ENCODE results near the gene SDK1. TPM values are rescaled to one million over a fixed set of nuclear protein-coding genes. Genes with fewer than 3 reads are reported as not detected.
"Not testable (repeated sequence)": the region's sequence is repeated elsewhere in the genome, so short reads cannot be mapped to it uniquely, and the experiment has no call there.

The SDK1 gene
- total and polyA plus RNA-seq, 4 donors = 10.4 to 11.6 (median 11.0) TPM

GRCh38 chr7:3706091-3706490 is 405.0 kb downstream of the SDK1 start:
- H3K27me3 ChIP-seq (ENCODE audit: control insufficient read depth, insufficient read depth, low read length); H3K4me3 ChIP-seq (ENCODE audit: low read depth, low read length); H3K36me3 ChIP-seq (ENCODE audit: control insufficient read depth, insufficient read depth, low read length); H3K9me3 ChIP-seq (ENCODE audit: control insufficient read depth, insufficient read depth, low read length); H3K27ac ChIP-seq (ENCODE audit: low read depth, low read length); H3K4me1 ChIP-seq (ENCODE audit: control insufficient read depth, insufficient read depth, low read length): not testable (repeated sequence)
- no CpG with 5 or more reads among the region's 2 CpGs for WGBS (ENCODE audit: insufficient coverage)
- peak in 1 of 6 donors; percentile 77 for DNase-seq (ENCODE audit: low read depth in 4 of 6, low spot score in 6 of 6)

DNA sequence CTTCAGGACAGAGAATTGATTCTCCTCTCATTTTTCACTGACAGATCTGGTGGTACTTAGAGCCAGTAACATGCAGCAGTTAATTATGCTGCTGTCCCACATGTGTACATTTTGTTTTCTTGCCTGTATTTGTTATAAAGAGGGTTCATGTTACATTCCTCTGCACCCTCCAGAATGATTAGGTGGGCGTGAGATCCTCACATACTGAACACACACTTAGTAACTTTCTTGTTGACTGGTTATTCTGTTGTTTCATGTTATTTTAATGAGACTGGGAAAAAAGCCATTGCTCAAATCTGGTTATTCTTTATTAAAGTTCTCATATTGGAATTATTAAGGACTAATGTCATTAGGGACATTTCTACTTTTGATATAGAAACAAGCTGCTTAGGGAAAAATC is 409.1 kb downstream of the SDK1 start:
- Histone ChIP-seq H3K27me3 (ENCODE audit: control insufficient read depth, insufficient read depth, low read length) (no peaks in the 10 kb centered on the region), H3K4me1 (ENCODE audit: control insufficient read depth, insufficient read depth, low read length) (peaks cover 3% of the 10 kb centered on the region), H3K27ac (ENCODE audit: low read depth, low read length) (no peak overlapping the region), H3K4me3 (ENCODE audit: low read depth, low read length) (no peak overlapping the region), H3K9me3 (ENCODE audit: control insufficient read depth, insufficient read depth, low read length) (no peaks in the 10 kb centered on the region), H3K36me3 (ENCODE audit: control insufficient read depth, insufficient read depth, low read length) (no peaks in the 10 kb centered on the region)
- no CpG with 5 or more reads among the region's 1 CpG for WGBS (ENCODE audit: insufficient coverage)
- no peak for DNase-seq (ENCODE audit: low read depth in 4 of 6, low spot score in 6 of 6)

- Histone ChIP-seq H3K9me3 (ENCODE audit: control insufficient read depth, insufficient read depth, low read length) (no peaks in the 10 kb centered on the region), H3K36me3 (ENCODE audit: control insufficient read depth, insufficient read depth, low read length) (no peaks in the 10 kb centered on the region), H3K27ac (ENCODE audit: low read depth, low read length) (no peak overlapping the region), H3K4me3 (ENCODE audit: low read depth, low read length) (no peak overlapping the region), H3K27me3 (ENCODE audit: control insufficient read depth, insufficient read depth, low read length) (no peaks in the 10 kb centered on the region), H3K4me1 (ENCODE audit: control insufficient read depth, insufficient read depth, low read length) (peaks cover 3% of the 10 kb centered on the region)
- DNase-seq (ENCODE audit: low read depth in 4 of 6, low spot score in 6 of 6) = no peak
- WGBS (ENCODE audit: insufficient coverage) = 60% methylated on average over 2 of the region's 5 CpGs
Observed at GRCh38 chr7:3710531-3710930, 409.5 kb downstream of the SDK1 start.

DNA sequence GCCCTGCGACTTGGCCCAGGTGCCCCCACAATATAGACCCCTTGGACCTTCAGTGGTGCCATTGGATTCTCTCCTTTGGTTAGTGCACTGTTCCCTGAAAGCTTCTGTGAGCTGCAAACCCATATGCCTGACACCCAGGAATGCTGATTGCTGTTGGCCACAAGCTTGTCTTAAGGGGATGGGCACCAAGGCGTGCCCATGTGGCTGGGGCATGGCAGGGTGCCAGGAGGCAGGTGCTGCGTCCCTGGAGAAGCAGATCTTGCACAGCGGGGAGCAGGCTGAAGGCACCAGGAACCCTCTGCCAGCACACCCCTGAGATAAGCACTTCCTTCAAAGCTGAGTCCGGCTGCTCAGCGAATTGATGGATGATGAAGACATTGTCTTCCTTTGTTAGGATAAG is 411.8 kb downstream of the SDK1 start:
- 49% methylated on average over 4 of the region's 6 CpGs for WGBS (ENCODE audit: insufficient coverage)
- Histone ChIP-seq H3K4me3 (ENCODE audit: low read depth, low read length) (no peak overlapping the region), H3K27ac (ENCODE audit: low read depth, low read length) (no peak overlapping the region), H3K27me3 (ENCODE audit: control insufficient read depth, insufficient read depth, low read length) (no peaks in the 10 kb centered on the region), H3K4me1 (ENCODE audit: control insufficient read depth, insufficient read depth, low read length) (peaks cover 3% of the 10 kb centered on the region), H3K9me3 (ENCODE audit: control insufficient read depth, insufficient read depth, low read length) (no peaks in the 10 kb centered on the region), H3K36me3 (ENCODE audit: control insufficient read depth, insufficient read depth, low read length) (no peaks in the 10 kb centered on the region)
- no peak for DNase-seq (ENCODE audit: low read depth in 4 of 6, low spot score in 6 of 6)

DNA sequence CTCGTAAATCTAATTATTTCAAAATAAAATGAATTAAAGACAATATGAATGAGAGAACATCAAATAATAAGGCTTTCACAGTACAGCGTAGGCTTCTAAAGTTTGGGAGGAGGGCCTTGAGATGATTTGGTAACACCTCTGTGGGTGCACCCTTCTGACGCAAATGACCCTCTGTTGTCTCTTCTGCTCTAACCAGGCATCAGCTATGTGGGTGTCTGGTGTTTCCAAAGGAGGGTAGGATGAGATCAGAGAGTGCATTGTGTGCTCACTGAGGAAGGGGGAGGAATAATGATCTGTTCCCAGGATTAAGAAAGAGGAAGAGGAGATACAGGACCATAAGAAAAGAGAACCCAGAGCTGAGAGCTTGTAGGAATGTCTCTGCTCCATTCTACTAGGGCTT is 420.4 kb downstream of the SDK1 start:
- no peak for DNase-seq (ENCODE audit: low read depth in 4 of 6, low spot score in 6 of 6)
- WGBS (ENCODE audit: insufficient coverage) = 89% methylated on average over 2 of the region's 3 CpGs

DNA sequence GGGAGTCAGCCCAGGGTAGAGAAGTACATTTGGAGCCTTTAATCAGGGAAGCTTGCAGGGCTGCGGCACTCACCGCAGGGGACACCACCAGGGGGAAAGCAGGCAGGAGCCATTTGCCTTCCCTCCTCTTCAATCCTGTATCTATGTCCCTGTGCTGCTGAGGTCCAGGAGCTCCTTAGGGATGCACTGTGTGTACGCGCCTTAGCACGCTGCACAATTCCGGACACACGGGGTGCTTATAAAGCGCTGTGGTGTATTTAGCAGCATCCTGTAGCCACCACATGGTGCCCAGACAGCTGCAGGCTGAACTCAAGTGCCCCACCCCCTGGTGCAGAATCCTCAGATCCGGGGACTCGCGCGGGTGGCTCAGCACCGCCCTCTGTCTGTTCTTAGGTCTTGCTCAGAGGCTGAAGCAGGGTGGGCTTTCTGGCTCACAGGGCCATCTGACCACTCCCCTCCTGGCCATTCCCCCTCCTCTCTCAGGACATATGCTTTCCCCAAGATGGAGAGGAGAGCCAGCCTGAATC is 421.4 kb downstream of the SDK1 start:
- DNase-seq (ENCODE audit: low read depth in 4 of 6, low spot score in 6 of 6) = peak in 3 of 6 donors; percentile 45 to 70 (median 68)
- WGBS (ENCODE audit: insufficient coverage) = 15% methylated on average over 13 of the region's 13 CpGs
- no peaks in the 10 kb centered on the region for H3K27me3 ChIP-seq (ENCODE audit: control insufficient read depth, insufficient read depth, low read length)
- H3K27ac ChIP-seq (ENCODE audit: low read depth, low read length) = no peak overlapping the region
- H3K9me3 ChIP-seq (ENCODE audit: control insufficient read depth, insufficient read depth, low read length) = no peaks in the 10 kb centered on the region
- H3K36me3 ChIP-seq (ENCODE audit: control insufficient read depth, insufficient read depth, low read length) = no peaks in the 10 kb centered on the region
- H3K4me3 ChIP-seq (ENCODE audit: low read depth, low read length) = no peak overlapping the region
- peaks cover 13% of the 10 kb centered on the region for H3K4me1 ChIP-seq (ENCODE audit: control insufficient read depth, insufficient read depth, low read length)

More for the DNA sequence above, 420.4 kb downstream of the SDK1 start:
- H3K36me3 ChIP-seq (ENCODE audit: control insufficient read depth, insufficient read depth, low read length) = no peaks in the 10 kb centered on the region
- no peak overlapping the region for H3K4me3 ChIP-seq (ENCODE audit: low read depth, low read length)
- no peaks in the 10 kb centered on the region for H3K27me3 ChIP-seq (ENCODE audit: control insufficient read depth, insufficient read depth, low read length)
- H3K9me3 ChIP-seq (ENCODE audit: control insufficient read depth, insufficient read depth, low read length) = no peaks in the 10 kb centered on the region
- peaks cover 13% of the 10 kb centered on the region for H3K4me1 ChIP-seq (ENCODE audit: control insufficient read depth, insufficient read depth, low read length)
- H3K27ac ChIP-seq (ENCODE audit: low read depth, low read length) = no peak overlapping the region

- H3K27me3 ChIP-seq (ENCODE audit: control insufficient read depth, insufficient read depth, low read length) = no peaks in the 10 kb centered on the region
- H3K4me1 ChIP-seq (ENCODE audit: control insufficient read depth, insufficient read depth, low read length) = peaks cover 13% of the 10 kb centered on the region
- H3K4me3 ChIP-seq (ENCODE audit: low read depth, low read length) = no peak overlapping the region
- 50% methylated on average over 2 of the region's 12 CpGs for WGBS (ENCODE audit: insufficient coverage)
- no peak overlapping the region for H3K27ac ChIP-seq (ENCODE audit: low read depth, low read length)
- H3K9me3 ChIP-seq (ENCODE audit: control insufficient read depth, insufficient read depth, low read length) = no peaks in the 10 kb centered on the region
- H3K36me3 ChIP-seq (ENCODE audit: control insufficient read depth, insufficient read depth, low read length) = no peaks in the 10 kb centered on the region
- DNase-seq (ENCODE audit: low read depth in 4 of 6, low spot score in 6 of 6) = peak in 2 of 6 donors; percentile 20 to 48
Observed at GRCh38 chr7:3725155-3726059, 424.4 kb downstream of the SDK1 start.

- Histone ChIP-seq H3K36me3 (ENCODE audit: control insufficient read depth, insufficient read depth, low read length) (no peaks in the 10 kb centered on the region), H3K4me3 (ENCODE audit: low read depth, low read length) (no peak overlapping the region), H3K27me3 (ENCODE audit: control insufficient read depth, insufficient read depth, low read length) (no peaks in the 10 kb centered on the region), H3K27ac (ENCODE audit: low read depth, low read length) (no peak overlapping the region), H3K4me1 (ENCODE audit: control insufficient read depth, insufficient read depth, low read length) (peaks cover 3% of the 10 kb centered on the region), H3K9me3 (ENCODE audit: control insufficient read depth, insufficient read depth, low read length) (no peaks in the 10 kb centered on the region)
- 35% methylated on average over 3 of the region's 3 CpGs for WGBS (ENCODE audit: insufficient coverage)
- peak in 3 of 6 donors; percentile 32 to 87 (median 52) for DNase-seq (ENCODE audit: low read depth in 4 of 6, low spot score in 6 of 6)
Observed at GRCh38 chr7:3730276-3730675, 429.2 kb downstream of the SDK1 start.

GRCh38 chr7:3732395-3733005 is 431.4 kb downstream of the SDK1 start:
- no CpG with 5 or more reads among the region's 9 CpGs for WGBS (ENCODE audit: insufficient coverage)
- no peak for DNase-seq (ENCODE audit: low read depth in 4 of 6, low spot score in 6 of 6)
- H3K27me3 ChIP-seq (ENCODE audit: control insufficient read depth, insufficient read depth, low read length) = no peaks in the 10 kb centered on the region
- H3K27ac ChIP-seq (ENCODE audit: low read depth, low read length) = no peak overlapping the region
- peaks cover 3% of the 10 kb centered on the region for H3K4me1 ChIP-seq (ENCODE audit: control insufficient read depth, insufficient read depth, low read length)
- H3K4me3 ChIP-seq (ENCODE audit: low read depth, low read length) = no peak overlapping the region
- H3K9me3 ChIP-seq (ENCODE audit: control insufficient read depth, insufficient read depth, low read length) = no peaks in the 10 kb centered on the region
- peaks cover 3% of the 10 kb centered on the region for H3K36me3 ChIP-seq (ENCODE audit: control insufficient read depth, insufficient read depth, low read length)

Data from spinal cord (tissue), 10 donors.